ENCODE data around the gene SMG1.
"Not testable (repeated sequence)": the region's sequence is repeated elsewhere in the genome, so short reads cannot be mapped to it uniquely, and the experiment has no call there.

SMG1 gene

GRCh38 chr16:18945233-18945632 lies 19.0 kb upstream of the SMG1 start:
- Mint-ChIP-seq H3K36me3 (ENCODE audit: low read depth) (no peaks in the 10 kb centered on the region), H3K9me3 (no peaks in the 10 kb centered on the region), H3K4me3 (no peak overlapping the region), H3K27ac (peak overlapping the region; percentile 73), H3K27me3 (ENCODE audit: low read depth) (peaks cover 3% of the 10 kb centered on the region), H3K4me1 (ENCODE audit: low read depth) (peaks cover 22% of the 10 kb centered on the region)
- no peak for DNase-seq (ENCODE audit: low spot score)

- Mint-ChIP-seq H3K27ac (no peak overlapping the region), H3K4me1 (ENCODE audit: low read depth) (peaks cover 25% of the 10 kb centered on the region)
Observed at GRCh38 chr16:18943414-18943813, 17.2 kb upstream of the SMG1 start.

GRCh38 chr16:18942061-18942460 lies 15.9 kb upstream of the SMG1 start:
- H3K4me1 Mint-ChIP-seq (ENCODE audit: low read depth), result peaks cover 28% of the 10 kb centered on the region
- H3K9me3 Mint-ChIP-seq, result no peaks in the 10 kb centered on the region
- no peak for DNase-seq (ENCODE audit: low spot score)
- no peak overlapping the region for H3K27ac Mint-ChIP-seq
- H3K27me3 Mint-ChIP-seq (ENCODE audit: low read depth), result peaks cover 3% of the 10 kb centered on the region
- no peak overlapping the region for H3K4me3 Mint-ChIP-seq
- no peaks in the 10 kb centered on the region for H3K36me3 Mint-ChIP-seq (ENCODE audit: low read depth)

More at GRCh38 chr16:18943414-18943813, 17.2 kb upstream of the SMG1 start:
- DNase-seq (ENCODE audit: low spot score), result no peak
- H3K4me3 Mint-ChIP-seq, result no peak overlapping the region
- peaks cover 3% of the 10 kb centered on the region for H3K27me3 Mint-ChIP-seq (ENCODE audit: low read depth)
- H3K9me3 Mint-ChIP-seq, result no peaks in the 10 kb centered on the region
- no peaks in the 10 kb centered on the region for H3K36me3 Mint-ChIP-seq (ENCODE audit: low read depth)

DNA sequence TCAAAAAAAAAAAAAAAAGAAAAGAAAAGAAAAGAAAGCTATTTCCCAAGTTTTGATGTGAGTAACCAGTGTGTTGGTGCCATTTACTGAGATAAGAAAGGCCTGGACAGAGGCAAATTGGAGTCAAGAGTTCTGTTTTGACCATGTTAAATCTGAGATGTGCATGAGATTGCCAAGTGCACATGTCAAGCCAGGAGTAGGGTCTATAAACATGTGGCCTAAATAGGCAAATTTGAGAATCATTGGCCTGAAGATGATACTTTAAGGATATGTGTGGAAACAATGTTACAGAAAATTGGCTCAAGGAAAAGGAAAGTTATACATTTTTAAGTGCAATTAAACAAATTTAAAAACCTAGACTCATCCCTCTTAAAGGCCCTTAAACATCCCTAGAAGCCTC lies 15.3 kb upstream of the SMG1 start:
- no peak overlapping the region for H3K27ac Mint-ChIP-seq
- H3K4me3 Mint-ChIP-seq, result no peak overlapping the region
- no peaks in the 10 kb centered on the region for H3K9me3 Mint-ChIP-seq
- no peak for DNase-seq (ENCODE audit: low spot score)
- H3K27me3 Mint-ChIP-seq (ENCODE audit: low read depth), result peaks cover 3% of the 10 kb centered on the region
- H3K36me3 Mint-ChIP-seq (ENCODE audit: low read depth), result no peaks in the 10 kb centered on the region
- peaks cover 31% of the 10 kb centered on the region for H3K4me1 Mint-ChIP-seq (ENCODE audit: low read depth)

DNA sequence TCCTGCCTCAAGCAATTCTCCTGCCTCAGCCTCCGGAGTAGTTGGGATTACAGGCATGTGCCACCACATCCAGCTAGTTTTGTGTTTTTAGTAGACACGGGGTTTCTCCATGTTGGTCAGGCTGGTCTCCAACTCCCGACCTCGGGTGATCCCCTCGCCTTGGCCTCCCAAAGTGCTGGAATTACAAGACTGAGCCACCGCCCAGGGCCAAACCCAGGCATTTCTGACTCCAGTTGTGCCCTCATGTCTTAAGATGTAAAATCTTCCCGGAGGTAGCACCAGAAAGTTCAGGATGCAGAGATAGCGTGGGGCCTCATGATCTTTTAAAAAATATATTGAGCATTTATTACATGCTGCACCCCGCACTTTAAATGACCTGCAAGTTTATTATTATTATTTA lies 12.8 kb upstream of the SMG1 start:
- H3K27ac Mint-ChIP-seq, result no peak overlapping the region
- no peak for DNase-seq (ENCODE audit: low spot score)
- no peaks in the 10 kb centered on the region for H3K9me3 Mint-ChIP-seq
- no peaks in the 10 kb centered on the region for H3K27me3 Mint-ChIP-seq (ENCODE audit: low read depth)
- H3K36me3 Mint-ChIP-seq (ENCODE audit: low read depth), result no peaks in the 10 kb centered on the region
- no peak overlapping the region for H3K4me3 Mint-ChIP-seq
- H3K4me1 Mint-ChIP-seq (ENCODE audit: low read depth), result peaks cover 16% of the 10 kb centered on the region

- Mint-ChIP-seq H3K4me3 (no peak overlapping the region), H3K36me3 (ENCODE audit: low read depth) (no peaks in the 10 kb centered on the region), H3K27ac (no peak overlapping the region), H3K9me3 (no peaks in the 10 kb centered on the region), H3K4me1 (ENCODE audit: low read depth) (peaks cover 16% of the 10 kb centered on the region), H3K27me3 (ENCODE audit: low read depth) (peaks cover 4% of the 10 kb centered on the region)
- no peak for DNase-seq (ENCODE audit: low spot score)
Observed at GRCh38 chr16:18937390-18937789, 11.2 kb upstream of the SMG1 start.

GRCh38 chr16:18936727-18937340 lies 10.6 kb upstream of the SMG1 start:
- Mint-ChIP-seq H3K27me3 (ENCODE audit: low read depth) (peaks cover 6% of the 10 kb centered on the region), H3K27ac (no peak overlapping the region), H3K9me3 (no peaks in the 10 kb centered on the region), H3K36me3 (ENCODE audit: low read depth) (no peaks in the 10 kb centered on the region), H3K4me3 (no peak overlapping the region), H3K4me1 (ENCODE audit: low read depth) (peaks cover 16% of the 10 kb centered on the region)
- no peak for DNase-seq (ENCODE audit: low spot score)

DNA sequence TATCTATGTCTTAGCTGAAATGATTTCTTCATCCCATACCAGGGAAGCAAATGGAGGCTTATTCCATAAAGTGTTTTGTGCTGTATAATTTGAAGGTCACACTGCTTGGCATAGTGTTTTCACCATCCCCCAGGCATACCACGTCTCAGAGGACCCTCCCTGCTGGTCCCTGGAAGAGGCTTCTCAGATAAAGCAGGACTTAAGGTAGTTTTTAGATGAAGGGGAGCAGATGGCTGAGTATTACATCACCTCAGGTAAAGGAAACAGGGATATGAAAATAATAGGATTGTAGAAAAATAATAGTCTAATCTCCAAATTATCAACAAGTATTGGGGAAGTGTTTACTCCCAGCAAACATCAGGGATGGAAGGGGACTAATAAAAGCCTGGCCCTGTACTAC lies 7.3 kb upstream of the SMG1 start:
- H3K27ac Mint-ChIP-seq, result no peak overlapping the region

GRCh38 chr16:18932243-18932987 lies 6.2 kb upstream of the SMG1 start:
- H3K4me1 Mint-ChIP-seq (ENCODE audit: low read depth), result peaks cover 11% of the 10 kb centered on the region
- peaks cover 6% of the 10 kb centered on the region for H3K27me3 Mint-ChIP-seq (ENCODE audit: low read depth)
- no peak for DNase-seq (ENCODE audit: low spot score)
- H3K27ac Mint-ChIP-seq, result no peak overlapping the region
- no peaks in the 10 kb centered on the region for H3K9me3 Mint-ChIP-seq
- no peak overlapping the region for H3K4me3 Mint-ChIP-seq
- H3K36me3 Mint-ChIP-seq (ENCODE audit: low read depth), result no peaks in the 10 kb centered on the region

More for the DNA sequence above, 7.3 kb upstream of the SMG1 start:
- Mint-ChIP-seq H3K4me3 (no peak overlapping the region), H3K9me3 (no peaks in the 10 kb centered on the region), H3K4me1 (ENCODE audit: low read depth) (peaks cover 15% of the 10 kb centered on the region), H3K36me3 (ENCODE audit: low read depth) (no peaks in the 10 kb centered on the region), H3K27me3 (ENCODE audit: low read depth) (peaks cover 6% of the 10 kb centered on the region)
- DNase-seq (ENCODE audit: low spot score), result no peak

DNA sequence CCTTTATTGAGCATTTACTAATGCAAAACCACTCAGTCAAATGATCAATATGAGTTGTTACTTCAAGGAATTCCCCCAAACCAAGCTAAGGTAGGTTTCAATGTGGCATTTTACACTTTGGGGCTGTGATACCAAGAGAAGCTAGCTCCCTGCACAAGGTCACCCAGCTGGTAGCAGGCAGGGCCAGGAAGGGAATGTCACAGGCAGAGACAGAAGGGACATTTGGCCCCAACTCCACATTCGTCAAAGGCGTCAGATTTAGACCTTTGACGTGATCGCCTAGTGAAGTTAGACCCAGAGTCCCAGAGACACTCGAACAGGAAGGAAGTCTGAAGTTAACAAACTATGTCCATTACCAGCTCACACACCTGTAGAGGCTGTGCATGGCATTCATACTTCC lies 5.5 kb upstream of the SMG1 start:
- Mint-ChIP-seq H3K27ac (no peak overlapping the region), H3K9me3 (no peaks in the 10 kb centered on the region), H3K4me1 (ENCODE audit: low read depth) (peaks cover 7% of the 10 kb centered on the region), H3K36me3 (ENCODE audit: low read depth) (no peaks in the 10 kb centered on the region), H3K27me3 (ENCODE audit: low read depth) (peaks cover 6% of the 10 kb centered on the region), H3K4me3 (no peak overlapping the region)
- DNase-seq (ENCODE audit: low spot score), result no peak

- H3K4me3 Mint-ChIP-seq; H3K9me3 Mint-ChIP-seq; H3K36me3 Mint-ChIP-seq (ENCODE audit: low read depth); H3K4me1 Mint-ChIP-seq (ENCODE audit: low read depth); H3K27me3 Mint-ChIP-seq (ENCODE audit: low read depth); H3K27ac Mint-ChIP-seq; DNase-seq (ENCODE audit: low spot score): not testable (repeated sequence)
Observed at GRCh38 chr16:18930095-18930494, 3.9 kb upstream of the SMG1 start.

DNA sequence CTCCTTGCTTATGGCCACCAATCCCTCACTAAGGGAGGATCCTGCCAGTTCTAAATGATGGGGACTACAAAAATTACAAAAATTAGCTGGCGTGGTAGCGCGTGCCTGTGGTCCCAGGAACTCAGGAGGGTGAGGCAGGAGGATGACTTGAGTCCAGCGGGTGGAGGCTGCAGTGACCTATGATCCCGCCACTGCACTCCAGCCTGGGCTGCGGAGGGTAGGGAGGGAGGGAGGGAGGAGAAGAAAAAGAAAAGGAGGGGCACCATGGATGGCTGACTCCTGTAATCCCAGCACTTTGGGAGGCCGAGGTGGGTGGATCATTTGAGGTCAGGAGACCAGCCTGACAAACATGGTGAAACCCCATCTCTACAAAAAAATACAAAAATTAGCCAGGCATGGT lies 1.9 kb upstream of the SMG1 start:
- DNase-seq (ENCODE audit: low spot score); H3K27ac Mint-ChIP-seq; H3K36me3 Mint-ChIP-seq (ENCODE audit: low read depth); H3K9me3 Mint-ChIP-seq; H3K27me3 Mint-ChIP-seq (ENCODE audit: low read depth): not testable (repeated sequence)
- H3K4me1 Mint-ChIP-seq (ENCODE audit: low read depth), result peaks cover 14% of the 10 kb centered on the region
- H3K4me3 Mint-ChIP-seq, result peak overlapping the region; percentile 24

GRCh38 chr16:18925215-18925985 lies 808 bp downstream of the SMG1 start:
- Mint-ChIP-seq H3K36me3 (ENCODE audit: low read depth) (peaks cover 16% of the 10 kb centered on the region), H3K27ac (peak overlapping the region; percentile 95), H3K4me1 (ENCODE audit: low read depth) (peaks cover 24% of the 10 kb centered on the region), H3K4me3 (peak overlapping the region; percentile 94)
- peak; percentile 75 for DNase-seq (ENCODE audit: low spot score)
- H3K9me3 Mint-ChIP-seq; H3K27me3 Mint-ChIP-seq (ENCODE audit: low read depth): not testable (repeated sequence)

- H3K4me1 Mint-ChIP-seq (ENCODE audit: low read depth), result peaks cover 24% of the 10 kb centered on the region
- peaks cover 20% of the 10 kb centered on the region for H3K36me3 Mint-ChIP-seq (ENCODE audit: low read depth)
- peak overlapping the region; percentile 94 for H3K27ac Mint-ChIP-seq
- H3K4me3 Mint-ChIP-seq, result peak overlapping the region; percentile 94
- H3K27me3 Mint-ChIP-seq (ENCODE audit: low read depth); H3K9me3 Mint-ChIP-seq; DNase-seq (ENCODE audit: low spot score): not testable (repeated sequence)
Observed at GRCh38 chr16:18923935-18924334, 2.3 kb downstream of the SMG1 start.

Measured in T-helper 2 cell treated with Interferon-gamma antibody and Interleukin-4, amounts not matched to agents 5 μg/mL and 100 μg/mL, for 36 hours (primary cell).